ENCODE measurements around the gene MAP3K20. TPM values are rescaled to one million over a fixed set of nuclear protein-coding genes. Genes with fewer than 3 reads are reported as not detected.

MAP3K20 gene
- total and polyA plus RNA-seq, 2 of the 8 experiments (the other 6 are each of a cell fraction or from before 2014, with no cell fraction given), result 3.1 to 11.1 TPM

DNA sequence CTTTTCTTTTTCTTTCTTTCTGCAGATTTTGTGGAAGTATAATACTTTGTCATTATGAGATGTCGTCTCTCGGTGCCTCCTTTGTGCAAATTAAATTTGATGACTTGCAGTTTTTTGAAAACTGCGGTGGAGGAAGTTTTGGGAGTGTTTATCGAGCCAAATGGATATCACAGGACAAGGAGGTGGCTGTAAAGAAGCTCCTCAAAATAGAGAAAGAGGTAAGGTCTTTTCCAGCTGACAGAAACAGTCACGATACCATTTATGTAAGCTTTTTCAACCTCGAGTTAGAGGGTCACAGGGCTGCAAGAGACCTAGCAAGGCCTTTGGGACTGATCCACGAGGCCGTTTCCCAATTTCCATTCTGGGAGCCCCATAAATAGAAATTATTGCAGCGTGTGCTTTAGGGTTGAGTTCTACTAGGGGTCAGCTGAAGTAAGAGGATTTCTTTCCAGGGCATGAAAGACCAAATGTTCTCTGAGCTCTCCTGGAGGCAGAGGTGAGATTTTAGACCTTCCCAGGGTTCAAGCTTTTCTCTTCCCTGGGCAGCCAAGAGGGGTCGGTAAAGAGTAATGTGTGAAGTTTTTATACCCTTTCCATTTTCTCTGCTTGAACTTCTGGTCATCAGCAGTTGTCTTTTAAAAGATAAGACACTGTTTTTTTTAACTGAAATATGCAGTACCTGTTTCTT lies 15.5 kb downstream of the MAP3K20 start:
- no peaks in the 10 kb centered on the region for H3K27me3 ChIP-seq (replicated peaks in 1 of 4; ENCODE audit: control insufficient read depth in 3 of 4, extremely low read depth in 1 of 4, insufficient read depth in 3 of 4, low read length in 3 of 4)
- FAIRE-seq, result no peak
- 89% methylated on average over 10 of the region's 10 CpGs; no CpG with 5 or more reads in 1 of the 2 experiments for WGBS, 2 experiments (ENCODE audit: extremely low coverage in 1 of 2, insufficient coverage in 1 of 2, insufficient read length in 1 of 2, insufficient replicate concordance in 2 of 2, low coverage in 1 of 2, low lambda C conversion rate in 2 of 2, missing lambda C conversion rate in 1 of 2)

More for the DNA sequence above, 15.5 kb downstream of the MAP3K20 start:
- H2AK5ac ChIP-seq (ENCODE audit: low read depth, low read length), result no peak overlapping the region
- H3K27ac ChIP-seq (ENCODE audit: low read depth, low read length), result no peak overlapping the region
- no peak overlapping the region for H2AFZ ChIP-seq (ENCODE audit: low read length)
- no peaks in the 10 kb centered on the region for H3K36me3 ChIP-seq (ENCODE audit: control insufficient read depth in 2 of 4, insufficient read depth in 4 of 4, low read length in 3 of 4)
- DNase-seq (ENCODE audit: low read depth in 1 of 2, low spot score in 2 of 2), result no peak
- no peak overlapping the region for H3K4me3 ChIP-seq (ENCODE audit: extremely low read depth in 1 of 4, insufficient read depth in 2 of 4, low read depth in 3 of 4, low read length in 4 of 4)
- no peak overlapping the region for H3K56ac ChIP-seq (replicated peaks; ENCODE audit: insufficient read length, low read depth, low read length)
- no peak overlapping the region for H4K5ac ChIP-seq (ENCODE audit: insufficient read length, low read depth, low read length)
- H2BK15ac ChIP-seq (ENCODE audit: low read length), result no peak overlapping the region
- H2BK120ac ChIP-seq (replicated peaks; ENCODE audit: low read depth, low read length), result no peak overlapping the region
- H3K4me2 ChIP-seq (ENCODE audit: insufficient read depth in 1 of 2, low read depth in 2 of 2, low read length in 2 of 2), result no peak overlapping the region
- no peaks in the 10 kb centered on the region for H4K20me1 ChIP-seq (replicated peaks in 1 of 2; ENCODE audit: control insufficient read depth in 1 of 2, insufficient read depth in 2 of 2, low read length in 2 of 2)
- POLR2A ChIA-PET (ENCODE audit: partially characterized antibody), result interaction anchor here (0.8 kb wide), 1 partner anchor 8 kb away, joined by 3 read pairs; no protein-coding TSS in a partner anchor
- TF ChIP-seq RAD21 (IDR thresholded peaks at IDR 0.05 in 1 of 2, conservative IDR thresholded peaks at IDR 0.05 in 1 of 2; ENCODE audit: low read depth in 2 of 2, low read length in 2 of 2) (peak; percentile 46 to 52), MAFK (IDR thresholded peaks at IDR 0.05; ENCODE audit: low read depth, low read length) (peak; percentile 71; the same call in 1 of the 2 replicates), SRF (IDR thresholded peaks at IDR 0.05; ENCODE audit: low read depth, low read length) (no peak), POU5F1 (IDR thresholded peaks at IDR 0.05; ENCODE audit: low read depth, low read length) (no peak)
- TF ChIP-seq, protein P1, sequence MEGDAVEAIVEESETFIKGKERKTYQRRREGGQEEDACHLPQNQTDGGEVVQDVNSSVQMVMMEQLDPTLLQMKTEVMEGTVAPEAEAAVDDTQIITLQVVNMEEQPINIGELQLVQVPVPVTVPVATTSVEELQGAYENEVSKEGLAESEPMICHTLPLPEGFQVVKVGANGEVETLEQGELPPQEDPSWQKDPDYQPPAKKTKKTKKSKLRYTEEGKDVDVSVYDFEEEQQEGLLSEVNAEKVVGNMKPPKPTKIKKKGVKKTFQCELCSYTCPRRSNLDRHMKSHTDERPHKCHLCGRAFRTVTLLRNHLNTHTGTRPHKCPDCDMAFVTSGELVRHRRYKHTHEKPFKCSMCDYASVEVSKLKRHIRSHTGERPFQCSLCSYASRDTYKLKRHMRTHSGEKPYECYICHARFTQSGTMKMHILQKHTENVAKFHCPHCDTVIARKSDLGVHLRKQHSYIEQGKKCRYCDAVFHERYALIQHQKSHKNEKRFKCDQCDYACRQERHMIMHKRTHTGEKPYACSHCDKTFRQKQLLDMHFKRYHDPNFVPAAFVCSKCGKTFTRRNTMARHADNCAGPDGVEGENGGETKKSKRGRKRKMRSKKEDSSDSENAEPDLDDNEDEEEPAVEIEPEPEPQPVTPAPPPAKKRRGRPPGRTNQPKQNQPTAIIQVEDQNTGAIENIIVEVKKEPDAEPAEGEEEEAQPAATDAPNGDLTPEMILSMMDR (IDR thresholded peaks at IDR 0.05; ENCODE audit: control extremely low read depth in 1 of 3, insufficient read depth in 1 of 3, low read depth in 1 of 3, low read length in 3 of 3), result peak in 2 of 3 experiments; percentile 49 to 63; a peak in 3 of 4 replicates
- no peak overlapping the region for H2BK20ac ChIP-seq (ENCODE audit: low read length)
- H2BK5ac ChIP-seq (ENCODE audit: low read depth, low read length), result no peak overlapping the region
- H4K91ac ChIP-seq (replicated peaks; ENCODE audit: insufficient read length, low read length), result no peak overlapping the region
- H4K8ac ChIP-seq (ENCODE audit: extremely low read depth, insufficient read depth, low read length), result no peak overlapping the region
- no peaks in the 10 kb centered on the region for H3K9me3 ChIP-seq (ENCODE audit: insufficient read depth in 2 of 2, low read depth in 1 of 2, low read length in 1 of 2)
- H3K4me1 ChIP-seq (replicated peaks in 1 of 4; ENCODE audit: control insufficient read depth in 3 of 4, insufficient read depth in 4 of 4, low read length in 3 of 4), result peaks cover 0 to 4% (median 0%) of the 10 kb centered on the region in 4 experiments; a peak in 1 of 7 replicates
- H3K79me2 ChIP-seq (ENCODE audit: control insufficient read depth in 1 of 2, insufficient read depth in 2 of 2, low read length in 2 of 2), result no peaks in the 10 kb centered on the region
- no peak overlapping the region for H3K18ac ChIP-seq (ENCODE audit: extremely low read depth, low read length)
- no peaks in the 10 kb centered on the region for H3K23me2 ChIP-seq (ENCODE audit: low read depth, low read length)
- CTCF ChIA-PET (ENCODE audit: partially characterized antibody), result interaction anchor here (0.6 to 3.0 kb wide), 38 partner anchors 10 to 499 kb away, joined by 3 to 40 read pairs (median 4); no protein-coding TSS in a partner anchor
- H3K79me1 ChIP-seq (ENCODE audit: low read depth, low read length), result no peaks in the 10 kb centered on the region
- no peak overlapping the region for H3K9ac ChIP-seq (replicated peaks in 1 of 4; ENCODE audit: extremely low read depth in 1 of 4, low read depth in 3 of 4, low read length in 3 of 4)
- H2BK12ac ChIP-seq (ENCODE audit: low read depth, low read length), result no peak overlapping the region
- no peak overlapping the region for H3K14ac ChIP-seq (ENCODE audit: insufficient read length)
- no peak overlapping the region for H3K23ac ChIP-seq (ENCODE audit: insufficient read length)
- no peak overlapping the region for H3K4ac ChIP-seq (replicated peaks; ENCODE audit: insufficient read length, low read depth, low read length)

Measured in H1 (cell line).